Mononuclear cell (primary cell): Measurements from ENCODE around the gene TMEM14C. TPM values are rescaled to one million over a fixed set of nuclear protein-coding genes. Genes with fewer than 3 reads are reported as not detected.

ENCODE experiments used
- H3K27me3 ChIP-seq: 2 replicates; pipeline ENCODE4 v1.6.0; 2011; ENCODE audit warnings: low read length, control low read depth; ENCODE audit not compliant: insufficient read depth
- H3K4me1 ChIP-seq: 2 replicates; pipeline ENCODE4 v1.5.1; 2011; ENCODE audit warnings: mild to moderate bottlenecking, low read length, control low read depth; ENCODE audit not compliant: insufficient read depth
- H3K4me3 ChIP-seq: 2 replicates; pipeline ENCODE4 v1.5.1; 2011; ENCODE audit warnings: mild to moderate bottlenecking, low read length, moderate library complexity
- H3K9me3 ChIP-seq: 2 replicates; pipeline ENCODE4 v1.5.1; 2011; ENCODE audit warnings: low read depth, mild to moderate bottlenecking, control low read depth, low read length
- total RNA-seq: library from RNA; depleted of rRNA; stranded (reverse); fragments of >200 nt; gene quantifications from one replicate; pipeline ENCODE4 v1.2.3, GENCODE V29; 2012

Gene TMEM14C
- total RNA-seq, result 20.6 TPM

DNA sequence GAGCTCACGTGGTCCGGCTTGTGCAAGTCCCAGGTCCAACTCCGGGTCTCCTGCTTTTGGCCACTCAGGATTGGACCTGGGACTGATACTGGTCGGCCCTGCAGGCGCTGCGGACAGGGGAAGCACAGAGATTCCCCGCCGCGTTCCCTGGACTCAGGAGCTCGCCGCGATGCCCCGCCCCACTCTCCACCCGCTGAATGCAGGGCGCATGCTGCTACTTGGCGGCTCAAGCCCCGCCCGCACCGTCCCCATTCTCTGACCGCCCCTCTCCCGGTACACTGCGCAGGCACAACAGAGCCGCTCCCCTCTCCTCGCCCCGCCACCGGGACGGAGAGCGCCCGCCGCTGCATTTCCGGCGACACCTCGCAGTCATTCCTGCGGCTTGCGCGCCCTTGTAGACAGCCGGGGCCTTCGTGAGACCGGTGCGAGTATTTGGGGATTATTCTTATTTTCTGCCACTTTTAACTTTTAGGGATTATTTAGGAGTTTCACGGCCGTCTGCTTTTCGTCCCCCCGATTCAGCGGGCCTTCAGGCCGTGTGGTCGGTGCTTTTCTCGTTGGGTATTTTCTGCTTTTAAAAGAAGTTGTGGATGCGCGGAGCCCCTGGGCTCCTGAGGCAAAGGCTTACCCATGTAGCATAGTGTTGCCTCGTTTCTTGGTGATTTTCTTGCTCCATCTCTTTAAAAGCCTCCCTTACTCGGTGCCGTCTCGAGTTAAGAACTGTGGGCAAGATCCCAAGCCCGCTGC is at the start of gene TMEM14C:
Gene TMEM14C (plus strand): TSS at position 251 of the 747 bp plus-strand sequence. CDS start 1,544 bp downstream, outside the sequence.
- Histone ChIP-seq H3K9me3 (no peaks in the 10 kb centered on the region), H3K4me1 (peaks cover 72% of the 10 kb centered on the region), H3K27me3 (no peaks in the 10 kb centered on the region), H3K4me3 (peak within 1 kb of the TSS; percentile 67)

DNA sequence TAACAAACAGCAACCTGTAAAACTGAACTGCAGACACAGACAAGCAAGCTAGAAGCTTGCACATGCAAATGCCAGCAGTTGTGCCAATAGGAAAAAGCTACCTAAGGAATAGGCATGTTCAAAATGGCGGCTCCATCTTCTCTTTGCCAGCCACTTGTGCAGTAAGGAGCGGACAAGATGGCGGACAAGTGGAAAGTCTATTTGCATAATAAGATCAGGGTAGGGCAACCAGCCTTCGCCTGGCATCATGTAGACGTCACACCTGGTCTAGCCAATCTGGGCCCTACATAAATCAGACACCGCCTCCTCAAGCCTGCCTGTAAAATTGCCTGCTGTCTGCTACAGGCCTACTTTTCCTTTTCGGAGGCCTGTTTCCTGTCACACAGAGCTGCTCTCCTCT is 46.5 kb upstream of the TMEM14C start:
- no peaks in the 10 kb centered on the region for H3K27me3 ChIP-seq
- H3K9me3 ChIP-seq, result no peaks in the 10 kb centered on the region
- H3K4me3 ChIP-seq, result no peak overlapping the region

DNA sequence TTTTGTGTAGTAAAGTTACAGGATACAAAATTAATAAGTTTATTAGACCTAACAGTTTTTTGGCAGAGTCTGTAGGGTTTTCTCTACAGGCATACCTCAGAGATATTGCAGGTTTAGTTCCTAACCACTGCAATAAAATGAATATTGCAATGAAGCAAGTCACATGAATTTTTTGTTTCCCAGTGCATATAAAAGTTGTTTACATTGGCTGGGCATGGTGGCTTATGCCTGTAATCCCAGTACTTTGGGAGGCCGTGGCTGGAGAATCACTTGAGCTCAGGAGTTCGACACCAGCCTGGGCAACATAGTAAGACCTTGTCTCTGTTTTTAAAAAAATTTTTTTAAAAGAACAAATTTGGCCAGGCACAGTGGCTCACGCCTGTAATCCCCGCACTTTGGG is 44.4 kb upstream of the TMEM14C start:
- Histone ChIP-seq H3K27me3 (no peaks in the 10 kb centered on the region), H3K9me3 (no peaks in the 10 kb centered on the region), H3K4me1 (peaks cover 6% of the 10 kb centered on the region), H3K4me3 (no peak overlapping the region)

More for the DNA sequence above, 46.5 kb upstream of the TMEM14C start:
- no peaks in the 10 kb centered on the region for H3K4me1 ChIP-seq

GRCh38 chr6:10681795-10682194 is 41.1 kb upstream of the TMEM14C start:
- no peaks in the 10 kb centered on the region for H3K27me3 ChIP-seq

DNA sequence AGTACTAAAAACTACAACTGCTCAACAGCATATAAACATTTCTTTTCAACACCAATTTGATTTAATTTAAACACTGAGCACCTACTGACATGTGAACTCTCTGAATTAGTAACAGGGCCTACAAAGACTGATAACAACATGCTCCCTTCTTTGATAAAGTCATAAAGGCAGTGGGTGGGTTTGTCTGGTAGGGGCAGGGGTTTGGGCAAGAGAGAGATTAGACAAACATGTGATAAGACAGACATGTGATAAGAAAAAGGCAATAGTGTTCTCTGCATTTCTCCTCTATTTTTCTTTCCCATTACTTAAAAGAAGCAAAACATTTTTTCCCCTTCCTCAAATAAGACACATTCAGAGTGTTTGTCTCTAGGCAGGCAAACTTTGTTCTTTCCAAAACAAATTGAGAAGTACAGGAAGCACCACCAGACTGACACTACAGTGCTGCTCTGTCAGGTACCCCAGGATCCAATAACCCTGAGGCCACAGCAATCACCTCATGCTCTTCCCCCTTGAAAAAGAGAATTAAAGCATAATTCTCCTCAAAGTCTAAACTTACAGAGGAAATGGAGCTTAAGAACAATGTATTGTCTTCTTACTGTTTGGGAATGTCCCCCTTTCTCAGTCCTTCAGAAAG is 40.4 kb upstream of the TMEM14C start:
- no peaks in the 10 kb centered on the region for H3K9me3 ChIP-seq
- H3K4me1 ChIP-seq, result peaks cover 13% of the 10 kb centered on the region
- no peak overlapping the region for H3K4me3 ChIP-seq
- no peaks in the 10 kb centered on the region for H3K27me3 ChIP-seq

More at GRCh38 chr6:10681795-10682194, 41.1 kb upstream of the TMEM14C start:
- H3K9me3 ChIP-seq, result no peaks in the 10 kb centered on the region
- H3K4me3 ChIP-seq, result no peak overlapping the region
- H3K4me1 ChIP-seq, result peaks cover 13% of the 10 kb centered on the region

GRCh38 chr6:10684618-10685017 is 38.3 kb upstream of the TMEM14C start:
- no peak overlapping the region for H3K4me3 ChIP-seq
- H3K27me3 ChIP-seq, result no peaks in the 10 kb centered on the region
- H3K4me1 ChIP-seq, result peaks cover 13% of the 10 kb centered on the region
- H3K9me3 ChIP-seq, result no peaks in the 10 kb centered on the region

DNA sequence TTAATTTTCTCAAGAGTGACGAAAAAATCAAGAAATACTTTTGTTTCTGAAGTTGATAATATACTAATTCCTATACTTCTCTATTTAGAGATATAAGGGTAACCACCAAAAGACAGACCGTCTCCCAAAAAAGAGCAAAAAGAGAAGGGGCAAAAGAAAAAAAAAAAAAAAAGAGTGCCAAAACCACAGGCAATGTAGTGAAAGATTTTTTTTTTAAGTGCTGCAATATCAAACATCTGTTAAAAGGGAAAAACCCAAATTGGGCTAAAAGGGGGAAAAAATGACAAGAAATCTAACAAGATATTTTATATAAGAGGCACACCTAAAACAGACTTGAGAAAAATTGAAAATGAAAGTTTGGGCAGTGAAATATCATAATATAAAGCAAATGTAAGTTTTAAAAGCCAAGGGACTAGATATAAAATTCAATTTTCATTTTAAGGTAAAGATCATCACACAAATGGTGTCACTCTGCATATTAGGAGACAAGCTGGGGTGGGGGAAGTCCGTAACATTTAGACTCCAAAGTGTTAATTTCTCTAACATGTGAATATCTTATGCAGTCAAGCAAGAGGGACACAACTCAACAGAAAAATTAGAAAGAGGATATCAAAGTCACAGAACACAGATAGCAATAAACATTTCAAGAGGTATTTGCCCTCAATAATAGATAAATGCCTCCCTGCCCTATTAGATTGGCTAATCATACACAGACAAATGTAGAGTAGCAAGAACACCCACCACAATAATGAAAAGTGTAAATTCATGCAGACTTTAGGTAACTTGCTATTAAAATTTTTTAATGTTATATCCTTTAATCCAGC is 37.6 kb upstream of the TMEM14C start:
- Histone ChIP-seq H3K4me1 (peaks cover 16% of the 10 kb centered on the region), H3K4me3 (no peak overlapping the region), H3K27me3 (no peaks in the 10 kb centered on the region), H3K9me3 (no peaks in the 10 kb centered on the region)

DNA sequence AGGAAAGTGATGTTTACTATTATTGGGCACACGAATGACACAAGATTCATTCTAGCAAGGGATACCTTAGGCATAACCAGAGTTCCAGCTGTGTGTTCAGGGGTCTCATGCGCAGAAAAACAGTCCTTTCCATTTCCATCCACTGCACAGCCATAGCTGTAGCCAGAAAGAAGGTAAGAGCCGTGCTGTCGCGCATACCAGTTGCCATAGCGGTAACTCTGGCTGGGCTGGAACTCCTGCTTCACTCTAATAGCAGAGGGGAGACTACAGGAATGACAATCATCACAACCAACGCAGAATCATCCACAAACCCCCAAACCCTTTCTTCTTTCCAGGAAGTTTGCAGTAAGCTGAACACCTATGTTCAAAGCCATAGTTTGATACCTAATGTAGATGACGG is 36.0 kb upstream of the TMEM14C start:
- H3K4me3 ChIP-seq, result no peak overlapping the region
- H3K9me3 ChIP-seq, result no peaks in the 10 kb centered on the region
- H3K27me3 ChIP-seq, result no peaks in the 10 kb centered on the region
- peaks cover 24% of the 10 kb centered on the region for H3K4me1 ChIP-seq

- no peaks in the 10 kb centered on the region for H3K9me3 ChIP-seq
- H3K4me3 ChIP-seq, result no peak overlapping the region
- peaks cover 24% of the 10 kb centered on the region for H3K4me1 ChIP-seq
- H3K27me3 ChIP-seq, result no peaks in the 10 kb centered on the region
These were observed 35.3 kb upstream of the TMEM14C start for GRCh38 chr6:10687582-10687981.

- Histone ChIP-seq H3K9me3 (no peaks in the 10 kb centered on the region), H3K27me3 (no peaks in the 10 kb centered on the region), H3K4me1 (peaks cover 33% of the 10 kb centered on the region), H3K4me3 (no peak overlapping the region)
These were observed 32.0 kb upstream of the TMEM14C start for GRCh38 chr6:10690651-10691445.

GRCh38 chr6:10692965-10693538 is 29.8 kb upstream of the TMEM14C start:
- Histone ChIP-seq H3K4me1 (peaks cover 42% of the 10 kb centered on the region), H3K9me3 (no peaks in the 10 kb centered on the region), H3K27me3 (no peaks in the 10 kb centered on the region), H3K4me3 (no peak overlapping the region)

- H3K4me3 ChIP-seq, result peak within 1 kb of the TSS; percentile 76
- no peaks in the 10 kb centered on the region for H3K27me3 ChIP-seq
These were observed 28.4 kb upstream of the TMEM14C start, which contains the start of the genes C6orf52 and PAK1IP1 for GRCh38 chr6:10694302-10695085. Gene C6orf52 (minus strand): TSS chr6:10694616. CDS start chr6:10687550, 7,066 bp downstream. Gene PAK1IP1 (plus strand): TSS chr6:10694972. CDS start chr6:10694986, 14 bp downstream.

GRCh38 chr6:10695086-10695657 is 27.7 kb upstream of the TMEM14C start:
- Histone ChIP-seq H3K9me3 (no peaks in the 10 kb centered on the region), H3K27me3 (no peaks in the 10 kb centered on the region), H3K4me3 (peak overlapping the region; percentile 76), H3K4me1 (peaks cover 41% of the 10 kb centered on the region)

More at GRCh38 chr6:10694302-10695085, 28.4 kb upstream of the TMEM14C start, which contains the start of the genes C6orf52 and PAK1IP1:
- H3K4me1 ChIP-seq, result peaks cover 42% of the 10 kb centered on the region
- no peaks in the 10 kb centered on the region for H3K9me3 ChIP-seq
